Endothelial cell of umbilical vein (primary cell): ENCODE measurements around the gene XYLB. TPM values are rescaled to one million over a fixed set of nuclear protein-coding genes. Genes with fewer than 3 reads are reported as not detected.

Experiments
- BruUV-seq: library from RNA; stranded (reverse); fragments of 400-500 nt; replicated peaks from 2 replicates; lab custom pipeline; 2021; lab: Mats Ljungman, UMichigan
- CTCF ChIA-PET: fragments of 300-600, 350-600 bp; sonication (Branson Sonifier 250); formaldehyde crosslinking; loops from one replicate; lab custom pipeline; 2021; ENCODE audit warnings: antibody characterized with exemption, inconsistent platforms; lab: Charles Lee
- POLR2A ChIA-PET: fragments of 300-600, 350-600 bp; sonication (Branson Sonifier 250); formaldehyde crosslinking; loops from one replicate; lab custom pipeline; 2021; ENCODE audit warnings: antibody characterized with exemption, inconsistent platforms; lab: Charles Lee
- DNase-seq: peaks from one replicate; pipeline ENCODE4 v3.0.0-alpha.2; 2011; ENCODE audit warnings: low read depth, low spot score
- FAIRE-seq: peaks from 2 replicates; lab custom pipeline; 2011; peaks lifted over from hg19 to GRCh38; lab: Jason Lieb, UNC
- H2AFZ ChIP-seq: 2 replicates; pipeline ENCODE4 v1.6.0; 2012; ENCODE audit warnings: low read depth, low read length, control low read depth, inconsistent platforms
- H3K27ac ChIP-seq: 2 replicates; pipeline ENCODE4 v1.5.1; 2011; ENCODE audit warnings: low read depth, mild to moderate bottlenecking, control low read depth, low read length, moderate library complexity; ENCODE audit not compliant: insufficient read depth
- H3K27me3 ChIP-seq, 2 experiments: 2 replicates each; pipeline versions ENCODE4 v1.6.0 to v1.6.1; 2011; ENCODE audit warnings: low read length in 2 of 2, mixed read lengths in 1 of 2; ENCODE audit not compliant: control insufficient read depth in 2 of 2, insufficient read depth in 2 of 2
- H3K36me3 ChIP-seq, 2 experiments: 2 replicates in 1 of 2; 3 replicates in 1 of 2; pipeline ENCODE4 v1.5.1; 2011; ENCODE audit warnings: low read length in 2 of 2, mild to moderate bottlenecking in 1 of 2, moderate library complexity in 1 of 2; ENCODE audit not compliant: control insufficient read depth in 2 of 2, insufficient read depth in 2 of 2; ENCODE audit errors: extremely low read depth in 1 of 2
- H3K4me1 ChIP-seq: 3 replicates; pipeline ENCODE4 v1.5.1; 2011; ENCODE audit warnings: mild to moderate bottlenecking, low read length; ENCODE audit not compliant: control insufficient read depth, insufficient read depth; ENCODE audit errors: extremely low read depth
- H3K4me2 ChIP-seq: 2 replicates; pipeline ENCODE4 v1.6.1; 2011; ENCODE audit warnings: low read length, control low read depth, mixed read lengths; ENCODE audit not compliant: insufficient read depth
- H3K4me3 ChIP-seq, 3 experiments: fragments of 200-600 bp in 1 of 3; sonication (generic), shearing (Covaris generic) in 1 of 3; replicated peaks in 1 of 3; 2 replicates each; pipeline ENCODE4 v1.5.1; 2011 to 2016; ENCODE audit warnings: control low read depth in 3 of 3, low read length in 3 of 3, mild to moderate bottlenecking in 2 of 3, inconsistent platforms in 1 of 3, low read depth in 1 of 3, moderate library complexity in 1 of 3; ENCODE audit not compliant: insufficient read depth in 1 of 3
- H3K79me2 ChIP-seq: 2 replicates; pipeline ENCODE4 v1.6.0; 2012; ENCODE audit warnings: low read length, inconsistent platforms; ENCODE audit not compliant: control insufficient read depth, insufficient read depth
- H3K9ac ChIP-seq: replicated peaks from 2 replicates; pipeline ENCODE3; 2011; ENCODE audit warnings: low read length, control low read depth; ENCODE audit not compliant: insufficient read depth; ENCODE audit errors: extremely low read depth
- H3K9me1 ChIP-seq: replicated peaks from 3 replicates; pipeline ENCODE4 v1.6.0; 2011; ENCODE audit warnings: mild to moderate bottlenecking, low read length; ENCODE audit not compliant: control insufficient read depth, insufficient read depth; ENCODE audit errors: extremely low read depth
- H3K9me3 ChIP-seq: replicated peaks from 2 replicates; pipeline ENCODE4 v1.5.1; 2012; ENCODE audit warnings: low read length, inconsistent platforms; ENCODE audit not compliant: control insufficient read depth, insufficient read depth
- H4K20me1 ChIP-seq: replicated peaks from 2 replicates; pipeline ENCODE3; 2011; ENCODE audit warnings: mild to moderate bottlenecking, low read length; ENCODE audit not compliant: control insufficient read depth, insufficient read depth; ENCODE audit errors: extremely low read depth
- CTCF ChIP-seq, 2 donors: IDR thresholded peaks; 1 replicate in 1 of 2; 2 replicates in 1 of 2; pipeline ENCODE4 v1.5.1; 2011; ENCODE audit warnings: low read length in 2 of 2, mild to moderate bottlenecking in 2 of 2, moderate library complexity in 2 of 2, control low read depth in 1 of 2, inconsistent platforms in 1 of 2, low read depth in 1 of 2; ENCODE audit not compliant: insufficient read depth in 1 of 2; ENCODE audit errors: extremely low read depth in 1 of 2
- FOS ChIP-seq: IDR thresholded peaks from 2 replicates; pipeline ENCODE4 v1.6.1; 2011; ENCODE audit warnings: mild to moderate bottlenecking, low read length, moderate library complexity, borderline replicate concordance; ENCODE audit not compliant: insufficient read depth
- JUN ChIP-seq: IDR thresholded peaks from 2 replicates; pipeline ENCODE4 v1.6.1; 2011; ENCODE audit warnings: borderline replicate concordance, low read depth; ENCODE audit not compliant: insufficient read length, insufficient read depth
- MAX ChIP-seq: IDR thresholded peaks from 2 replicates; pipeline ENCODE4 v1.6.1; 2011; ENCODE audit not compliant: insufficient read depth, insufficient read length
- MYC ChIP-seq: IDR thresholded peaks from one replicate; pipeline ENCODE4 v1.6.1; 2011; ENCODE audit warnings: mild to moderate bottlenecking, low read depth, low read length
- POLR2AphosphoS5 ChIP-seq: IDR thresholded peaks from 2 replicates; pipeline ENCODE4 v1.6.1; 2012; ENCODE audit warnings: low read depth, mild to moderate bottlenecking, control low read depth, low read length, moderate library complexity; ENCODE audit not compliant: insufficient read depth
- dilution Hi-C: fragments of 300-500 bp; cut with MboI; formaldehyde crosslinking; loops from one replicate; pipeline ENCODE4 v1.15.0; 2019; ENCODE audit warnings: low sequenced_read_pairs; ENCODE audit not compliant: extremely low pct_ligation_motif_present
- intact Hi-C: fragments of 100-400 bp; cut with micrococcal nuclease; formaldehyde crosslinking; loops from one replicate; pipeline ENCODE4 v1.10.0; 2022
- polyA plus RNA-seq, 4 experiments: library from polyadenylated mRNA; depleted of rRNA in 3 of 4; stranded (reverse) in 3 of 4; unstranded in 1 of 4; fragments of >200 nt; gene quantifications; 2 replicates each; pipeline versions ENCODE4 v1.2.1 to v1.2.3, GENCODE V29; 2011 to 2012; ENCODE audit warnings: missing spikeins in 1 of 4
- total RNA-seq: library from RNA; stranded (reverse); gene quantifications from 2 replicates; pipeline ENCODE4 v1.2.3, GENCODE V29; 2021

XYLB gene
- total and polyA plus RNA-seq, 2 donors (not counting 3 experiments of a cell fraction or from before 2014, with no cell fraction given) = 3.7 to 4.3 TPM

- Histone ChIP-seq H3K4me1 (no peaks in the 10 kb centered on the region), H3K27ac (no peak overlapping the region), H3K9ac (no peak overlapping the region), H4K20me1 (no peaks in the 10 kb centered on the region), H3K36me3 (peaks cover 0 to 2% of the 10 kb centered on the region in 2 experiments), H3K4me2 (no peak overlapping the region), H3K9me3 (no peaks in the 10 kb centered on the region), H3K79me2 (no peaks in the 10 kb centered on the region), H3K27me3 (no peaks in the 10 kb centered on the region), H3K4me3 (no peak overlapping the region), H2AFZ (no peak overlapping the region), H3K9me1 (no peaks in the 10 kb centered on the region)
- DNase-seq (no peak), FAIRE-seq (no peak)
- ChIA-PET CTCF (interaction anchor here (1.7 kb wide), 1 partner anchor 16 kb away, joined by 4 read pairs; the partner anchor contains the start of gene XYLB), POLR2A (no interaction called here)
- TF ChIP-seq MAX (no peak), MYC (no peak), JUN (no peak), POLR2AphosphoS5 (no peak), FOS (no peak), CTCF (IDR thresholded peaks at IDR 0.05; ENCODE audit: extremely low read depth in 1 of 2, insufficient read depth in 1 of 2, low read depth in 1 of 2, low read length in 2 of 2) (no peak)
- intact Hi-C loops = no loop called here
- dilution Hi-C loops = no loop called here
- BruUV-seq = no TSS peak
Observed at GRCh38 chr3:38362825-38363224, 16.2 kb downstream of the XYLB start.
